Motor neuron (in vitro differentiated cells): Measurements from ENCODE around the gene IQSEC1. TPM values are rescaled to one million over a fixed set of nuclear protein-coding genes. Genes with fewer than 3 reads are reported as not detected.
A peak's percentile ranks its signal among the peaks of the same experiment; 100 is the strongest.

Experiments used
- ATAC-seq, 8 experiments: fragments of 200-7000 bp; cut with Tn5 transposase; replicated peaks in 6 of 8; 2 replicates each; pipeline ENCODE4 v1.8.0; 2021; ENCODE audit warnings: mild to moderate bottlenecking in 8 of 8, moderate library complexity in 8 of 8
- H3K27ac ChIP-seq, 2 donors: fragments of 250-450 bp; sonication (Bioruptor Pico); 2 replicates each; pipeline ENCODE4 v1.9.0; 2021; ENCODE audit warnings: antibody characterized with exemption in 2 of 2, mild to moderate bottlenecking in 2 of 2, moderate library complexity in 1 of 2
- H3K4me1 ChIP-seq, 2 donors: fragments of 250-450 bp; sonication (Bioruptor Pico); replicated peaks in 1 of 2; 2 replicates each; pipeline ENCODE4 v1.6.1; 2021; ENCODE audit warnings: antibody characterized with exemption in 2 of 2, mild to moderate bottlenecking in 2 of 2, moderate library complexity in 1 of 2
- H3K4me3 ChIP-seq, 5 donors: fragments of 250-450 bp; sonication (Bioruptor Pico); 2 replicates each; pipeline ENCODE4 v1.9.0; 2021; ENCODE audit warnings: antibody characterized with exemption in 5 of 5, mild to moderate bottlenecking in 5 of 5, moderate library complexity in 4 of 5
- WGBS, 10 experiments: fragments of 450-650 bp; shearing (Covaris generic); methylation state at CpG; one replicate each; pipeline ENCODE4 v1.0.0; 2022; 5-methylcytosine and 5-hydroxymethylcytosine counted together
- in situ Hi-C, 9 experiments: fragments of 400-800 bp; cut with MboI; loops; one replicate each; pipeline ENCODE4 v1.15.0; 2021; ENCODE audit warnings: low sequenced_read_pairs in 9 of 9, low pct_unique_long_range_greater_than_20kb in 2 of 9; ENCODE audit not compliant: unreplicated experiment in 9 of 9
- total RNA-seq, 8 experiments: library from RNA; unstranded; fragments of 300-600 nt; gene quantifications; 2 replicates each; pipeline versions ENCODE4 v1.2.3 to v1.2.4, GENCODE V29; 2022

IQSEC1 gene
- total RNA-seq, 8 experiments from 2014 or later = 12.2 to 25.9 (median 18.3) TPM

GRCh38 chr3:13009132-13009945 is 63.9 kb downstream of the IQSEC1 start:
- no peak for ATAC-seq
- no peak overlapping the region for H3K4me3 ChIP-seq
- H3K27ac ChIP-seq = no peak overlapping the region
- H3K4me1 ChIP-seq = peaks cover 20 to 40% of the 10 kb centered on the region in 2 donors
- in situ Hi-C loops = no loop called here
- WGBS, 10 experiments = 75 to 100% (median 91%) methylated on average over 2 to 10 of the region's 16 CpGs; no CpG with 5 or more reads in 5 of the 10 experiments

GRCh38 chr3:13008155-13008995 is 64.9 kb downstream of the IQSEC1 start:
- 20 to 87% (median 81%) methylated on average over 1 to 14 of the region's 17 CpGs; no CpG with 5 or more reads in 5 of the 10 experiments for WGBS, 10 experiments
- H3K4me1 ChIP-seq = peaks cover 20 to 44% of the 10 kb centered on the region in 2 donors
- H3K27ac ChIP-seq = peak overlapping the region in 1 of 2 donors; percentile 37
- peak in 2 of 8 experiments; percentile 4 to 14 for ATAC-seq
- no peak overlapping the region for H3K4me3 ChIP-seq
- in situ Hi-C loops = no loop called here

GRCh38 chr3:13007251-13007941 is 65.8 kb downstream of the IQSEC1 start:
- 57 to 94% (median 88%) methylated on average over 3 to 8 of the region's 16 CpGs; no CpG with 5 or more reads in 4 of the 10 experiments for WGBS, 10 experiments
- Histone ChIP-seq H3K4me1 (peaks cover 20 to 44% of the 10 kb centered on the region in 2 donors), H3K27ac (no peak overlapping the region), H3K4me3 (no peak overlapping the region)
- ATAC-seq = no peak
- in situ Hi-C loops = no loop called here

- ATAC-seq = no peak
- Histone ChIP-seq H3K4me3 (no peak overlapping the region), H3K4me1 (peaks cover 18 to 38% of the 10 kb centered on the region in 2 donors), H3K27ac (no peak overlapping the region)
- in situ Hi-C loops = no loop called here
- WGBS, 10 experiments = 52 to 90% (median 70%) methylated on average over 4 to 7 of the region's 17 CpGs; no CpG with 5 or more reads in 6 of the 10 experiments
Measured at GRCh38 chr3:13006216-13006990, 66.8 kb downstream of the IQSEC1 start.

- H3K27ac ChIP-seq = no peak overlapping the region
- 20 to 60% methylated on average over 1 of the region's 5 CpGs; no CpG with 5 or more reads in 8 of the 10 experiments for WGBS, 10 experiments
- H3K4me3 ChIP-seq = no peak overlapping the region
- peak in 5 of 8 experiments; percentile 65 to 92 (median 72) for ATAC-seq
- H3K4me1 ChIP-seq = peaks cover 8 to 34% of the 10 kb centered on the region in 2 donors
- in situ Hi-C loops = no loop called here
Measured at GRCh38 chr3:13005301-13005700, 67.9 kb downstream of the IQSEC1 start.

- 60% methylated on average over 1 of the region's 7 CpGs; no CpG with 5 or more reads in 9 of the 10 experiments for WGBS, 10 experiments
- H3K27ac ChIP-seq = no peak overlapping the region
- ATAC-seq = peak in 5 of 8 experiments; percentile 10 to 34 (median 21)
- no peak overlapping the region for H3K4me3 ChIP-seq
- peaks cover 8 to 35% of the 10 kb centered on the region in 2 donors for H3K4me1 ChIP-seq
- in situ Hi-C loops = no loop called here
Measured at GRCh38 chr3:13004376-13004775, 68.9 kb downstream of the IQSEC1 start.

DNA sequence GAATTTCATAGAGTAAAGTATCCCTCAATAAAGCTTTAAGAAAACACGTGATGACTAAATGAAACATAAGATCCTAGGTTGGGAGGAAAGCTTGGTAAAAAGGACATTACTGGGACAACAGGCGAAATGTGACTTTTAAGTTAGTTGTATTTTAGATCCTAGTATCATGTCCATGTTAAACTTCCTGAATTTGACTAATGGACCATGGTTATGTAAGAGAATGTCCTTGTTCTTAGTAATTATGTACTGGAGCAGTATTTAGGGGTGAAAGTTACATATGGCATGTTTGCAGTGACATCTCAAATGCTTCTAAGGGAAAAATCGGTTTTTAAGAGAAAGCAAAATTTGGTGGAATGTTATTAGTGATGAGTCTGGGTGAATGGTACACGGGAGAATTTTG is 69.6 kb downstream of the IQSEC1 start:
- ATAC-seq = no peak
- in situ Hi-C loops = no loop called here
- WGBS, 10 experiments = 34 to 95% (median 67%) methylated on average over 2 to 4 of the region's 4 CpGs
- Histone ChIP-seq H3K27ac (no peak overlapping the region), H3K4me1 (peaks cover 8 to 39% of the 10 kb centered on the region in 2 donors), H3K4me3 (no peak overlapping the region)

DNA sequence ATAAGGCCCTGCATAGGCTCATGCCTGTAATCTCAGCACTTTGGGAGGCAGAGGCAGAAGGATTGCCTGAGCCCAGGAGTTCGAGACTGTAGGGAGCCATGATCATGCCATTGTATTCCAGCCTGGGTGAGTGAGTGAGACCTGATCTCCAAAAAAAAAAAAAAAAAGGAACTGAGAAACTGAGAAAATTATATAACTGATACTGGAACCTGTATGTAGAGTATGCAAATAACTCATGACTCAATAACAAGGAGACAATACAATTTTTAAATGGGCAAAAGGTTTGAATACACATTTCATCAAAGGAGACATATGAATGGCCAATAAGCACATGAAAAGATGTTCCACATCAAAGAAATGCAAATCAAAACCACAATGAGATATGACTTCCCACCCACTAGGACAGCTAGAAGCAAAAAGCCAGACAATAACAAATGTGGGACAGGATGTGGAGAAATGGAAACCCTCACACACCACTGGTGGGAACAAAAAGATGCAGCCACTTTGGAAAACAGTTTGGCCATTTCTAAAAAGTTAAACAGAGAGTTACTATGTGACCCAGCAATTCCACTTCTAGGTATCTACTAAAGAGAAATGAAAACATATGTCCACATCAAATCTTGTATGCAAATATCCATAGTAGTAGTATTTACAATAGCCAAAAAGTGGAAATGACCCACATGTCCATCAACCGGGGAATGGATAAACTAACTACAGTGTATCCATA is 70.7 kb downstream of the IQSEC1 start:
- in situ Hi-C loops = no loop called here

DNA sequence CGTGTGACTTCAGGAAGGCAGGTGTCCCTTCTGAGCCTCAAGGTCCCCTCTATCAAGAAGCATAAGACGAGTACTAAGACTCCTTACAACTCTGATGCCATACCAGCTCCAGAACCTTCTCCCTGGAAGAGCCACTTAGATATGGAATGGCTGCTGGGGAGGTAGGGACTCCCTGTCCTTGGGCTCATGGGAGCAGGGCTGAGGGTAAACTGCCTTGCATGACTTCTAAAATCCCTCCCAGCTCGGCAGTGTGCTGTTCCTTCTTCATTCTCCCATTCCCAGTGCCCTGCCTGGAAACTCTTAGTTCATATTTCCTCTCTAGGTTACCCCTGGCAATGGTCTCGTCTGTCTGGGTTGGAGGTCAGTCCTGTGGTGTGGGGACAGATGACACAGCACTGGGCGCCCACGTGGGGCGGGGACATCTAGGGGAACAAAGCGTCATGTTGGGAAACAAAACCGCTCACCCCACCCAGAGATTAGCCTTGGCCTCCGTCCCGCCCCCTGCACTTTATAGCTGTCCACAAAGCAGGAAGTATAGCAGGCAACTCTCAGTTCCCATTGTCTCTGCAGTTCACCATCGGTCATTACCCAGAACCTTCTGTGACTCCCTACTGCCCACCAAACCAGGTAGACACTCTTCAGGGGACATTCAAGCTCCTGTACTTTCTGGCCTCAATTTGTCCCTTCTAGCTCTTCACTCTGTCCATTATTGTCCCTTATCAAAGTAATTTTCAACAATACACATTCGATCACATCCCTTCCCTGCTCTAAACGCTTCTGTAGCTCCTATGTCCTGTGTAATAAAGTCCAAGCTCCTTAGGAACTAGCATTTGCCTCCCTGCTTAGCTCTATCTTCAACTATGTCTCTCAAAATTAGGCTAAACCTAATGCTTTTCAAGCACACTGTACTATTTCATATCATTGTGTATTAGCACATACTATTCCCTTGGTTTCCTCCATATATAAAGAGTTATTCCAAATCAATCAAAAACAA is 73.8 kb downstream of the IQSEC1 start:
- peaks cover under 1 to 12% of the 10 kb centered on the region in 2 donors for H3K4me1 ChIP-seq
- in situ Hi-C loops = loop anchor here in 1 of 9 experiments (25.0 kb wide), 1 partner anchor 137 kb away; no protein-coding TSS in a partner anchor
- no peak overlapping the region for H3K27ac ChIP-seq
- ATAC-seq = peak in 3 of 8 experiments; percentile 12 to 30 (median 26)
- 64 to 100% (median 80%) methylated on average over 1 to 12 of the region's 14 CpGs for WGBS, 10 experiments
- H3K4me3 ChIP-seq = no peak overlapping the region

More for the DNA sequence above, 70.7 kb downstream of the IQSEC1 start:
- no peak overlapping the region for H3K4me3 ChIP-seq
- ATAC-seq = peak in 3 of 8 experiments; percentile 42 to 58 (median 54)
- WGBS, 10 experiments = 0 to 71% (median 48%) methylated on average over 1 to 2 of the region's 2 CpGs
- H3K4me1 ChIP-seq = peaks cover 3 to 29% of the 10 kb centered on the region in 2 donors
- H3K27ac ChIP-seq = no peak overlapping the region

DNA sequence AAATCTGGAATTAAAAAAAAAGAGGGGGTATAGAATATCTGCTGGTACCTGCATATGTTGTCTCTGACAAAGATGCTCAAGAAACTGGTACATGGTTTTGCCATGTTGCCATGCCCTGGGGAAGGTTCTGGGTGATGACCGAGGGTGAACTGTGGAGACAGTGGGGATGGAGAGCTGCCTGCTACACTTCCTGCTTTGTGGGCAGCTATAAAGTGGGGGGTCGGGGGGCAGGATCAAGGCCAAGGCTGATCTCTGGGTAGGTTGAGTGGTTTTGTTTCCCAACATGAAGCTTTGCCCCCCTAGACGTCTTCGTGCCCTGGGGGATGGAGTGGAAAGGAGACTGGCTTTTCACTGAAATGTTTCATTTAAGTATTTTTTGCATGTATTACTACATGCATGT is 74.6 kb downstream of the IQSEC1 start:
- Histone ChIP-seq H3K4me3 (no peak overlapping the region), H3K4me1 (peaks cover 0 to 8% of the 10 kb centered on the region in 2 donors), H3K27ac (no peak overlapping the region)
- no peak for ATAC-seq
- in situ Hi-C loops = loop anchor here in 1 of 9 experiments (25.0 kb wide), 1 partner anchor 136 kb away; no protein-coding TSS in a partner anchor
- WGBS, 10 experiments = 33 to 100% (median 76%) methylated on average over 1 to 3 of the region's 4 CpGs; no CpG with 5 or more reads in 4 of the 10 experiments
